ENCODE measurements around the gene ENPP3.

The ENPP3 gene

GRCh38 chr6:131642987-131643611 is 6.0 kb downstream of the ENPP3 start:
- no peak for DNase-seq

GRCh38 chr6:131643855-131644460 is 6.9 kb downstream of the ENPP3 start:
- no peak for DNase-seq

- no peak for DNase-seq
Observed at GRCh38 chr6:131644921-131645320, 7.8 kb downstream of the ENPP3 start.

- no peak for DNase-seq
Observed at GRCh38 chr6:131645846-131646245, 8.7 kb downstream of the ENPP3 start.

- DNase-seq: no peak
Observed at GRCh38 chr6:131646249-131646670, 9.2 kb downstream of the ENPP3 start.

GRCh38 chr6:131651782-131652181 is 14.7 kb downstream of the ENPP3 start:
- no peak for DNase-seq

- DNase-seq: peak; percentile 54
Observed at GRCh38 chr6:131652472-131652871, 15.4 kb downstream of the ENPP3 start.

GRCh38 chr6:131654326-131654725 is 17.2 kb downstream of the ENPP3 start:
- DNase-seq: no peak

GRCh38 chr6:131655387-131655786 is 18.3 kb downstream of the ENPP3 start:
- no peak for DNase-seq

GRCh38 chr6:131655951-131656350 is 18.8 kb downstream of the ENPP3 start:
- DNase-seq: no peak

- DNase-seq: no peak
Observed at GRCh38 chr6:131656667-131657066, 19.6 kb downstream of the ENPP3 start.

- DNase-seq: no peak
Observed at GRCh38 chr6:131657222-131657621, 20.1 kb downstream of the ENPP3 start.

- DNase-seq: peak; percentile 76
Observed at GRCh38 chr6:131657630-131658111, 20.6 kb downstream of the ENPP3 start.

- DNase-seq: no peak
Observed at GRCh38 chr6:131658287-131658686, 21.2 kb downstream of the ENPP3 start.

- DNase-seq: no peak
Observed at GRCh38 chr6:131660195-131660594, 23.1 kb downstream of the ENPP3 start.

- no peak for DNase-seq
Observed at GRCh38 chr6:131663578-131664165, 26.6 kb downstream of the ENPP3 start.

GRCh38 chr6:131669891-131670290 is 32.8 kb downstream of the ENPP3 start:
- DNase-seq: no peak

GRCh38 chr6:131673184-131673583 is 36.1 kb downstream of the ENPP3 start:
- DNase-seq: no peak

GRCh38 chr6:131678442-131678841 is 41.3 kb downstream of the ENPP3 start:
- DNase-seq: no peak

- DNase-seq: no peak
Observed at GRCh38 chr6:131680868-131681267, 43.8 kb downstream of the ENPP3 start.

- no peak for DNase-seq
Observed at GRCh38 chr6:131681585-131681984, 44.5 kb downstream of the ENPP3 start.

- DNase-seq: no peak
Observed at GRCh38 chr6:131682442-131682841, 45.3 kb downstream of the ENPP3 start.

GRCh38 chr6:131683479-131683878 is 46.4 kb downstream of the ENPP3 start:
- DNase-seq: no peak

GRCh38 chr6:131685266-131685780 is 48.2 kb downstream of the ENPP3 start:
- DNase-seq: no peak

Measured in NCI-H226 (cell line).